GM21825 (cell line): Measurements from ENCODE around the gene CDHR5.

Experiments
- ATAC-seq: cut with Tn5 transposase; IDR thresholded peaks from one replicate; pipeline ENCODE4 v1.9.1; 2021; ENCODE audit warnings: mild to moderate bottlenecking, moderate library complexity; ENCODE audit not compliant: unreplicated experiment

Gene CDHR5

DNA sequence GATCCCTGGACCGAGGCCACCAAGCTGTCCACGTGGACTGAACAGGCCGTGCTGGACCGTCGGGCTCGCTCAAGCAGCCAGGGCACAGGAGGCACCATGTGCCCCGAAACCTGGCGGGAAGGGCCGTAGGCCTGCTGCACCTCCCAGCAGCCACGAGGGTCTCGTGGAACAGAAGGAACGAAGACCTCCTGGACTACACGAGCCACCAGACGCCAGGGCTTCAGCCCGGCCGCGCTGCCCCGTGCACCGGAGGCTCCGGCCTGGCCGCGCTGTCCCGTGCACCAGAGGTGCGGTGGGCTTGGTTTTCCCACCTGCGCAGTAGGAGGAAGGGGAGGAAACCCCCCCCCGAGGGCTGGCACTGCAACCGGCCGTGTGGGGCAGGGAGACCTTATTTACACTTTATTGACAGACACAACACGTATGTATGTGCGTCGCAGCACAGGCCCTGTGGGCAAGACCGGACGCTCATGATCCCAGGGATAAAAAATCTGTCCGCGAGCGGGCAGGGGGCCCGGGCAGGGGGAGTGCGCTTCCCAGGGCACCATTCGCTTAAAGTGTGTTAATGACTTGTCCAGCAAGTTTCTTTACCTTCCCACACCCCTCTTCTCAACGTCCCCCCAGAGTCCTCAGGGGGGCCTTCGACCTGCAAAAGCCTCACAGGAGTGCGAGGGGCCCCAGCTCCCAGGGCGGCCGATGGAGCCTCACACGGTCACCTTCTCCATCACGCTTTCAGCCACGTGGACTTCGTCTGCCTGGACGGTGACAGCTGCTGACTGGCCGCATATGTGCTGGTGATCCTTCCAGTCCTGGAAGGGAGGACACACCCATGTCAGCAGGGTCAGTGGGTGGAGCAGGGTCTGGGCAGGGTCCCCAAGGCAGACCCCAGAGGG is 19.3 kb upstream of the CDHR5 start:
- ATAC-seq = no peak

DNA sequence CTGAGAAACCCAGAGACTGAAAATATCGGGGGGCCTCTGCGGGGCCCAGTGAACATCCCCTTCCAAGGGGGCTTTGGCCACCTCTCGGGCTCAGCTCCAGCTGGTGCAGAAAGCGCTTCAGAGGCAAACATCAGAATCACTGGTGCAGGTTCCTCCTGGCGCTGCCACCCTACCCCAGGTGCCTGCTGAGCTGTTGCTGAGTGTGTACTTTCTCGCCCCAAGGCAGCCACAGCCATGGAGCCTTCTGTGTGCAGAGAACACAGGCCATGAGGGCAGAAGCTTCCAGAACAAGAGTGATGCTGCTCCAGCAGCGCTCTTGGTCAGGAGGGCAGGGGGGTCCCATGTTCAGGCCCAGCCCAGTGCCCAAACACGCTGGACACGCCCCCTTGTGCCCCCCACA is 18.6 kb upstream of the CDHR5 start:
- no peak for ATAC-seq

DNA sequence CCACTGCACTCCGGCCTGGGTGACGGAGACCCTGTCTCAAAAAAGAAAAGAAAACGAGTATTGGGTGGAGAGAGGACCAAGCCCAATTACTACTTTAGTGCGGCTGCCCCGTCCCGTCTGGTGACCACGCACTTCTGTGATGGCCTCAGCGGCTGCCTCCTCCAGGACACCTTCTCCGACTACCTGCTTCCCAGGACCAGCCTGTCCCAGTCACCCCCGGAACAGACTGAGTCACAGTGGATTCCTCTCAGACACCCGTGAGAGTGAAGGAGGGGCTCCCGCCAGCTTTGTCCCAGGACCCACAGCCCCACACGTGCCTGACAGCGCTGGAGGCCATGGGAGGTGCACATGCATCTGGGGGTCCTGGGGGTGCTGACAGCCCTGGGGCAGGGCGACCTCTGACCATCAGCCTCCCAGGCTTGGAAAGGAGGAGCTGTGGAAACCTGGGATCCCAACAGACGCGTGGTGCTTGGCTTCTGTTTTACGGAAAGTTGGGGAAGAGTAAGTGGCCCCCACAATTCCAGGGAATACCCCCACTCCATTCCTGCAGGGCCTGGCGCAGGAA is 17.1 kb upstream of the CDHR5 start:
- ATAC-seq = no peak

DNA sequence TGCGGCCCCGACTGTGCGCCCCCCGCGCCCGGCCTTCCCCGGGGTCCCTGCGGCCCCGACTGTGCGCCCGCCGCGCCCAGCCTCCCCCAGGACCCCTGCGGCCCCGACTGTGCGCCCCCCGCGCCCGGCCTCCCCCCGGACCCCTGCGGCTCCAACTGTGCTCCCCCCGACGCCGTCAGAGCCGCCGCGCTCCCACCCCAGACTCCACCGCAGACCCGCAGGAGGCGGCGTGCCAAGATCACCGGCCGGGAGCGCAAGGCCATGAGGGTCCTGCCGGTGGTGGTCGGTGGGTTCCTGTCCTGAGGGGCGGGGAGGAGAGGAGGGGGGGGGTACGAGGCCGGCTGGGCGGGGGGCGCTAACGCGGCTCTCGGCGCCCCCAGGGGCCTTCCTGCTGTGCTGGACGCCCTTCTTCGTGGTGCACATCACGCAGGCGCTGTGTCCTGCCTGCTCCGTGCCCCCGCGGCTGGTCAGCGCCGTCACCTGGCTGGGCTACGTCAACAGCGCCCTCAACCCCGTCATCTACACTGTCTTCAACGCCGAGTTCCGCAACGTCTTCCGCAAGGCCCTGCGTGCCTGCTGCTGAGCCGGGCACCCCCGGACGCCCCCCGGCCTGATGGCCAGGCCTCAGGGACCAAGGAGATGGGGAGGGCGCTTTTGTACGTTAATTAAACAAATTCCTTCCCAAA is 15.4 kb upstream of the CDHR5 start:
- no peak for ATAC-seq

DNA sequence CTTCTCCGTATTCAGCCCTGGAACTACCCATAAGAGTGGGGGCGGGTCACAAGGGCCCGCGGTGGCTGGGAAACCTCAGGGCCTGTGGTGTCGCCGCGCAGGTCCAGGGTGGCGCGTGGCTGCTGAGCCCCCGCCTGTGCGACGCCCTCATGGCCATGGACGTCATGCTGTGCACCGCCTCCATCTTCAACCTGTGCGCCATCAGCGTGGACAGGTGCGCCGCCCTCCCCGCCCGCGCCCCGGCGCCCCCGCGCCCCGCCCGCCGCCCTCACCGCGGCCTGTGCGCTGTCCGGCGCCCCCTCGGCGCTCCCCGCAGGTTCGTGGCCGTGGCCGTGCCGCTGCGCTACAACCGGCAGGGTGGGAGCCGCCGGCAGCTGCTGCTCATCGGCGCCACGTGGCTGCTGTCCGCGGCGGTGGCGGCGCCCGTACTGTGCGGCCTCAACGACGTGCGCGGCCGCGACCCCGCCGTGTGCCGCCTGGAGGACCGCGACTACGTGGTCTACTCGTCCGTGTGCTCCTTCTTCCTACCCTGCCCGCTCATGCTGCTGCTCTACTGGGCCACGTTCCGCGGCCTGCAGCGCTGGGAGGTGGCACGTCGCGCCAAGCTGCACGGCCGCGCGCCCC is 14.7 kb upstream of the CDHR5 start:
- ATAC-seq = no peak

DNA sequence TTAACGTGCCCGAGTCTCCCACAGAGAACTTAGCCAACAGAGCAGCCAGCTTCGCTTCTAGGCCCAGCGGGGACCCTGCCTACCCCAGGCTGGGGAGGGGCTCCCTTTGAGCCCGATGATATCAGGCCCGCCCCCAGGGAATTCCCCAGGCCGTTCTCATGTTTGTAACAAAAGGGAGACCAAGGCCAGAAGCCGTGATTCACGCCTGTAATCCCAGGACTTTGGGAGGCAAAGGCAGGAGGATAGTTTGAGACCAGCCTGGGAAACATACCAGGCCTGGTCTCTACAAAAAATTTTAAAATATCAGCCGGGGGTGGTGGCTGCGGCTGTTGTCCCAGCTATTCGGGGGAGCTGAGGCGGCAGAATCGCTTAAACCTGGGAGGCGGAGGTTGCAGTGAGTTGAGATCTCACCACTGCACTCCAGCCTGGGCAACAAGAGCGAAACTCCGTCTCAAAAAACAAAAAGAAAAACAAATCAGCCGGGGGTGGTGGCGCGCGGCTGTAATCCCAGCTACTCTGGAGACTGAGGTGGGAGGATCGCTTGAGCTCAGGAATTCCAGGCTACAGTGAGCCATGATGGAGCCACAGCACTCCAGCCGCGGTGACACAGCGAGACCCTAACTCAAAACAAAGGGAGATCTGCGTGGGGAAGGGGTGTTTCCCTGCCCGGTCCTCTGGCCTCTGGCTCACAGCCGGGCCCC is 14.0 kb upstream of the CDHR5 start:
- ATAC-seq = no peak

DNA sequence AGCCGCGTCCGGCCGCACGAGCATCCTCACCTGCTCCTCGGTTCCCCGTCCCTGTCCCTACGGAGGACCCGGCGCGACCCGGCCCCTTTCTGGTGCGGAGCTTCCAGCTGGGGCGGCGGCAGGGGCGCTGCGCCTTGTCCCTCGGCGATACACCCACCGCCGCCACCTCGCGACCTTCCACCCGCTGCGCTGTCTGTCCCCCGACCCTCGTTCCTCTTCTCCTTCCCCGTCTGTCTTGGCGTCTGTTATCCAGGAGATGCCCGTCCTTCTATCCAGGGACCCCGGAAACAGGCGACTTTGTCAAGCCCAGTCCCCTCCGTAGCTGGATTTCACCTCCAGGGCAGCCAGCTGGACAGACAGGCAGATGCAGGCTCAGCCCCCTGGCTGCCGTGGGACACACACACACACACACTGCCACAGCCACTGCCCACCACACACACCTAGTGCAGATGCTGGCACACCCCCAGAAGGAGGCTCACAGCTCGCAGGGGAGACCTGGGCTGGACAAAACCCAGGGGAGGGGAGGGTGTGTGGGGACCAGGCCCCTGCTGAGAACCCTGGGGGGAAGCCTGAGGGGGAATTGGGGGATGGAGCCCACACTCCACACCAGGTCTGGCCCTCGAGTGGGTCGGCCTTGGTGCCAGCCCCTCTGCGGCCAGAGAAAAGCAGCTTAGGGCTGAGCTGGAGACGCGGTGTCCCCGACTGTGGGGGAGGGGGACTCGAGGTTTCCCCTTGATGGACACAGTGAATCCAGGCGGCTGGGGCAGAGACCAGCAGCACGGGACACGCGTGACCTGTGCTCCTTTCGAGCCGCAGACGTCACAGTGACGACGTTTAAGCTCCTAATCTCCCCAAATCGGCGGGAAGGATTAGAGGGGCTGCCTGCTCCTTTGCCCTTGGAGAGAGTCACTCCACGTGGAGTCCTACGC is 13.1 kb upstream of the CDHR5 start:
- ATAC-seq = no peak

DNA sequence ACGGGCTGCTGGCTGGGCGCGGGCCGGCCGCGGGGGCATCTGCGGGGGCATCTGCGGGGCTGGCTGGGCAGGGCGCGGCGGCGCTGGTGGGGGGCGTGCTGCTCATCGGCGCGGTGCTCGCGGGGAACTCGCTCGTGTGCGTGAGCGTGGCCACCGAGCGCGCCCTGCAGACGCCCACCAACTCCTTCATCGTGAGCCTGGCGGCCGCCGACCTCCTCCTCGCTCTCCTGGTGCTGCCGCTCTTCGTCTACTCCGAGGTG is 12.5 kb upstream of the CDHR5 start:
- no peak for ATAC-seq

DNA sequence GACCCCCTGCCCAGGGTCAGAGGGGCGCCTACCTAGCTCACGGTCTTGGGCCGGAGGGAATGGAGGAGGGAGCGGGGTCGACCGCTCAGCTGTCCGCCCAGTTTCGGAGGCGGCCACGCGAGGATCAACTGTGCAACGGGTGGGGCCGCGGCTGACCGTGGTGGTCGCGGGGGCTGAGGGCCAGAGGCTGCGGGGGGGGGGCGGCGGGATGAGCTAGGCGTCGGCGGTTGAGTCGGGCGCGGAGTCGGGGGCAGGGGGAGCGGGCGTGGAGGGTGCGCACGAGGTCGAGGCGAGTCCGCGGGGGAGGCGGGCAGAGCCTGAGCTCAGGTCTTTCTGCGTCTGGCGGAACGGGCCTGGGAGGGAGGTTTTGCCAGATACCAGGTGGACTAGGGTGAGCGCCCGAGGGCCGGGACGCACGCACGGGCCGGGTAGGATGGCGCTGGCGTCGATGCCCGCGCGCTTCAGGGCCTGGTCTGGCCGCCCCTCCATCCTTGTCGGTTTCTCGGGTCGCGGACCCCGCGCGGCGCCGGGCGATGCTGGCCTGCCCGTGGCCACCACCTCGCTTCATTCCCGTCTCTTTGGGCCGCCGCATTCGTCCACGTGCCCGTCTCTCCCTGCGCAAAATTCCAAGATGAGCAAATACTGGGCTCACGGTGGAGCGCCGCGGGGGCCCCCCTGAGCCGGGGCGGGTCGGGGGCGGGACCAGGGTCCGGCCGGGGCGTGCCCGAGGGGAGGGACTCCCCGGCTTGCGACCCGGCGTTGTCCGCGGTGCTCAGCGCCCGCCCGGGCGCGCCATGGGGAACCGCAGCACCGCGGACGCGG is 12.0 kb upstream of the CDHR5 start, which contains the start of gene DRD4:
Gene DRD4, plus strand, starts transcription at position 759 of the 822 bp plus-strand sequence. Its CDS starts 36 bp downstream, at position 795.
- ATAC-seq = no peak

DNA sequence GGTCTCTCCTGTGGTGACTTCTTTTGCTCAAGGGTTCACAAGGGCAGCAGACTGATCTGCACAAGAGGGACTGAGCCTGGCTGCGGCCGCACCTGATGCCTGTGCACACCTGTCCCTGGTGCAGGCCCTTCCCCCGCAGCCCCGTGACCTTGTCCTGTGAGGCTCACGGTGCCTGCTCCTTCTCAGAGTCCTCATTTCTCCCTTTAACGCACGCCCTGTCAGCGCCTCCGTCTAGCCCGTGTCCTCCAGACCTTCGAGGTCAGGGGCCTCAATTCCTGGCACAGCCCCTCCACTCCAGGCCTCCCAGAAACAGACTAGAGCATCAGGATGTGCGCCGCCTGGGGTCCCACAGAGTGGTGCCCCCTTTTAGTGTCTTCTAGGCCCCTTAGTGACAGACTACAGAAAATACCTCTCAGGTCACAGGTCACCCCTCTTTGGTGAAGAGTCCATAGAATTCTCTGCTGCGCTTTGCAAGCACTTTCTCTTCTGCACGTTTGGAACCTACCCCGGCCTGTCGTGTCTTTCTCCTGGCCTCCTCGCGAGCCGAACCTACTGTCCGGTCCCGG is 11.3 kb upstream of the CDHR5 start:
- no peak for ATAC-seq

DNA sequence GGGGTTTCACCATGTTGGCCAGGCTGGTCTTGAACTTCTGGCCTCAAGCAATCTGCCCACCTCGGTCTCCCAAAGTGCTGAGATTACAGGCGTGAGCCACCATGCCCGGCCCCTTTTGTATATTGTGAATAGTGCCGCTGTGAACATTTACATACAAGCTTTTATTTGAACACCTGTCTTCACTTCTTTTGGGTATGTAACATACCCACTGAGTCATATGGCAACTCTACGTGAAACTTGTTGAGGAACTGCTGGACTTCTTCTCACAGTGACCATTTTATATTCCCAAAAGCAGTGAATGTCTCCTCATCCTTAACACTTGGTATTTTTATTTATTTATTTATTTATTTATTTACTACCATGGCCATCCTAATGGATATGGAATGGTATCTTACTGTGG is 6.1 kb upstream of the CDHR5 start:
- ATAC-seq = no peak

DNA sequence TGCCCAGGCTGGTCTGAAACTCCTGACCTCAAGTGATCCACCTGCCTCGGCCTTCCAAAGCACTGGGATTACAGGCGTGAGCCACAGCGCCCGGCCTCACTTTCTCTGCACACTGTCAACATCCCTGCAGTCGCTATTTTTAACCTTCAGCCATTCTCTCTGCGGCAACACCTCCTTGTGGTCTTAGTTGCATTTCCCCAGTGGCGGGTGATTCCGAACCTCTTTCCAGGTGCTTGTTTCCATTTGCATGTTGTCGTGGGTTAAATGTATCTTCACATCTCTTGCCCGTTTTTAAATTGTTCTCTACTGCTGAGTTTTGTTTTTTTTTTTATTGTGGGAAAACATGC is 4.5 kb upstream of the CDHR5 start:
- ATAC-seq = peak; percentile 69

DNA sequence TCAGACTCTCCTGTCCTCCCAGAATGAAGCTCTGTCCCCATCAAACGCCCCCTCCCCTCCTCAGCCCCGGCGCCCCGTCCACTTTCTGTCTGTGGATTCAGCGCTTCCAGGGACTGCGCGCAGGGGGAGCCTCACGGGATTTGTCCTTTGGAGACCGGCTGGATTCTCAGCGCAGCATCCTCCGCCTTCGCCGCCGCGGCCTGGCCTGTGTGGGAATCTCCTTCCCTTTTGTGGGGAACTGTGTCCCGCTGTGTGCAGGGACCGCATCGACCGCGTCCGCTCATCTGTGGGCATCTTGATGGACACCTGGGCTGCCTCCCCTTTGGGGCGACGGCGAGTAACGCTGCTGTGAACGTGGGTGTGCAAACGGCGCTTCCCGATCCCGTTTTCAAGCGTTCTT is 3.3 kb upstream of the CDHR5 start:
- no peak for ATAC-seq

DNA sequence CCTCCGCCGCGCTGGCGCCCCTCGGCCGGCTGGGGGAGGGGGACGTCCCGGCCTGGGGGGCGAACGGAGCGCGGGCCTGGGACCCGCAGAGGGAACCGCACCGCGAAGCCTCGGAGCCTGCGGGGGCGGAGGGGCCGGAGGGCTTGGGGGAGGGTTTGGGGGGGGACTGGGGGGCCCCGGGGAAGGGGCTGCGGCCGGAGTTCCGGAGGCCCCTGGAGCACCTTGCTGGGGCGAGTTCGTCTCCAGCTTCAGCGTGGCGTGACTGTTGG is 2.5 kb upstream of the CDHR5 start:
- ATAC-seq = no peak

DNA sequence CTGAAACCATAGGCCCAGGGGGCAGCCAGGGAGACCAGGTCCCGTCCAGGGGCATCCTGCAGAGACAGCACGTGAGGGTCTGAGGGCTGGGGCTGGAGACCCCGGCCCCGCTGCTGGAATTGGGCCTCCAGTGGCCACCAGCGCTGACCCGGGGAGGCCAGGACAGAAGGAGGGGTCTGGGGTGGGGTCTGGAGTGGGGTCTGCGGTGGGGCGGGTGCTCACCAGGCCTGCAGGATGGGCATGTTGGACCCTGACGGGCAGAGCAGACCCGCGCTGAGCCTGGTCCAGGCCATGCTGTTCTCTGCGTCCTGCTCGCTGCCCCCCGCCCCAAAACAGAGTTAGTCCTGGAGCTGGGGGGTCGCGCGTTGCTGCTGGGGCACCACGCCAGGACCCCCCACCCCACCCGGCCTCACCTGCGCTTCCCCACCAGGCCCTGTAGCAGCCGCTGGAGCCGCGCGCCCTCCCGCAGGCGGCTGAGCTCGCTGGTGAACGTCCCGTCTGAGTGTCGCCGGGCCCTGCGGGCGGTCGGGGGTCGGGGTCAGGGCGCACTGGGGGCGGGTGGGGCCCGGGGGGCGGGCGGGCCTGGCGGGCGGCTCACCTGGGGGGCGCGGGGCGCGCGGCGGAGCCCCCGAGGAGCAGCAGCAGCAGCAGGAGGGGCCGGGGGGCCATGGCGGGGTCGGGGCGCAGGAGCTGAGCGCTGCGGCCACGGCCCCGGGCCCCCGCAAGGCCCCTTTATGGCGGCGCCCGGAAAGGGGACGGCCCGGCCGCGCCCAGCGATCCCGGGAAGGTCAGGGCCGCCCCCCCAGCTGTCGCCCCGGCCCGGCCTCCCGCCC is 1.9 kb upstream of the CDHR5 start, which contains the start of gene SCT:
Gene SCT, minus strand, starts transcription at position 707 of the 833 bp plus-strand sequence. Its CDS starts 38 bp downstream, at position 669.
- ATAC-seq = no peak

DNA sequence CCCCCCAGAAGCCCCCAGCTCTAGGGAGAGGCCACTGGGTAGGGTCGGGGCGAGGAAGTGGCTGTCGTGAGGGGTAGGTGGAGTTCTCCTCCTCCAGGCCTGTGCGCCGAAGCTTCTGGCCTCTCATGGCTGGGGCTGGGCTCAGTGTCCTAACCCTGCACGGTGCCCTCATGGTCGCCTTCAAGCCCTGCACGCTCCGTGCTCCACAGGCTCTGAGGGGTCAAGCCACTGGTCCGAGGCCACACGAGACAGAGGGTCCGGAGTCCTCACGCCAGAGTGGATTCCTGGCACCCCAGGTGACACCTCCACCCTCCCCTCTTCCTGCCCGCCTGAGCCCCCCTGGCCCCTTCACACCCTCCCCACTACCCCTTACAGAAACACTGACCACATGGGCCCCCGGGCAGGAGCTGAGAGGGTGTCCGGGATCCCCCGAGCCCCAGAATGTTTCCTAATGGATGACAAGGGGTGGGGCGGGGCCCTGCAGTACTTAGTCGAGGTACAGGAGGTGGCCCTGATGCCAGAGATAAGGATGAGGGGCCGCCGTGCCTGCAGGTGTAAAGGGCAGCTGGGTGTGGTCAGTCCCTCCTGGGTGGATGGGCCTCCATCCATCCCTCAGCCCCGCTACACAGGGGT is 997 bp upstream of the CDHR5 start:
- ATAC-seq = no peak

DNA sequence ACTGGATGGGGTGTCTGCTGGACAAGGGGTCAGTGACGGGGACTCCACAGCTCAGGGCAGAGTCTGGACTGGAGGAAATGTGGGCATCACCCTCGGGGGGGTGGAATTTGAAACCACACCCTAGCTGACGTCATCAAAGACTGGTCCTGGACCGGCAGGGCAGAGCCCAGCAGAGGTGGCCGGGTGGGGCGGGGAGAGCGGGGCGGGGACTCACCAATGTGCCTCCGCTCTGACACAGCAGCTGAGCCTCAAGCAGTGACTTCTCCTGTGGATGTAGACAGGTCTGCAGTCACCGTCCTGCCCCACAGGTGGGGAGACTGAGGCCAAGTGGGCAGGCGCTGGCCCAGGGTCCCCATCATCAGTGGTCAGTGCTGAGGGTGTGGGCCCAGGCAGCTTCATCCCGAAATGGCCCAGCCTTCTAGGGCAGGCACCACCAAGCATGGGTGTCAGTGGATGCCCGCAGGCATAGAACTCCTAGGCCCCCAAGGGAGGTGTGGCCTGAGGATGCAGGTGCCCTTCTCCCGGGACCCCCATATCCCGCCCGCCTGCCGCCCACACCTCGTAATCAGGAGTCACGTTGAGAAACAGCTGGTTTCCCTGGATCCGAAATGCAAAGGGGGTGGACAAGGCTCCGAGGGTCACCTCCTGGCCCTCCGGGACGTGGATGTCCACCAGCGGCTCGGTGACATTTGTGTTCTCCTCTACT is 603 bp downstream of the CDHR5 start:
- ATAC-seq = no peak
